ENCODE measurements around the gene ADH5.
"Not testable (repeated sequence)": the region's sequence is repeated elsewhere in the genome, so short reads cannot be mapped to it uniquely, and the experiment has no call there.

The ADH5 gene

GRCh38 chr4:99082192-99082591 lies 6.4 kb downstream of the ADH5 start:
- peaks cover 45% of the 10 kb centered on the region for H3K4me1 ChIP-seq (ENCODE audit: control insufficient read depth, insufficient read depth, low read length)
- no peaks in the 10 kb centered on the region for H3K9me3 ChIP-seq (ENCODE audit: control insufficient read depth, low read length)
- no peak overlapping the region for H3K9ac ChIP-seq (ENCODE audit: low read length)
- H3K27me3 ChIP-seq (replicated peaks; ENCODE audit: control insufficient read depth, insufficient read depth, low read length): no peaks in the 10 kb centered on the region
- H3K36me3 ChIP-seq (ENCODE audit: control insufficient read depth, insufficient read depth, low read length, severe bottlenecking): peaks cover 90% of the 10 kb centered on the region
- no peak overlapping the region for H3K4me3 ChIP-seq (ENCODE audit: low read length)
- no peak for DNase-seq (ENCODE audit: low read depth)

GRCh38 chr4:99080869-99081268 lies 7.7 kb downstream of the ADH5 start:
- DNase-seq (ENCODE audit: low read depth): not testable (repeated sequence)
- peaks cover 100% of the 10 kb centered on the region for H3K36me3 ChIP-seq (ENCODE audit: control insufficient read depth, insufficient read depth, low read length, severe bottlenecking)

GRCh38 chr4:99079625-99080295 lies 8.8 kb downstream of the ADH5 start:
- H3K9ac ChIP-seq (ENCODE audit: low read length): no peak overlapping the region
- no peaks in the 10 kb centered on the region for H3K9me3 ChIP-seq (ENCODE audit: control insufficient read depth, low read length)
- H3K36me3 ChIP-seq (ENCODE audit: control insufficient read depth, insufficient read depth, low read length, severe bottlenecking): peaks cover 100% of the 10 kb centered on the region
- H3K27me3 ChIP-seq (replicated peaks; ENCODE audit: control insufficient read depth, insufficient read depth, low read length): no peaks in the 10 kb centered on the region
- peaks cover 26% of the 10 kb centered on the region for H3K4me1 ChIP-seq (ENCODE audit: control insufficient read depth, insufficient read depth, low read length)
- DNase-seq (ENCODE audit: low read depth): no peak
- H3K4me3 ChIP-seq (ENCODE audit: low read length): no peak overlapping the region

More at GRCh38 chr4:99080869-99081268, 7.7 kb downstream of the ADH5 start:
- H3K9ac ChIP-seq (ENCODE audit: low read length); H3K27me3 ChIP-seq (replicated peaks; ENCODE audit: control insufficient read depth, insufficient read depth, low read length); H3K4me3 ChIP-seq (ENCODE audit: low read length); H3K9me3 ChIP-seq (ENCODE audit: control insufficient read depth, low read length): not testable (repeated sequence)
- peaks cover 34% of the 10 kb centered on the region for H3K4me1 ChIP-seq (ENCODE audit: control insufficient read depth, insufficient read depth, low read length)

- no peak for DNase-seq (ENCODE audit: low read depth)
- H3K27me3 ChIP-seq (replicated peaks; ENCODE audit: control insufficient read depth, insufficient read depth, low read length): no peaks in the 10 kb centered on the region
- H3K4me1 ChIP-seq (ENCODE audit: control insufficient read depth, insufficient read depth, low read length): peaks cover 26% of the 10 kb centered on the region
- no peaks in the 10 kb centered on the region for H3K9me3 ChIP-seq (ENCODE audit: control insufficient read depth, low read length)
- no peak overlapping the region for H3K9ac ChIP-seq (ENCODE audit: low read length)
- peaks cover 100% of the 10 kb centered on the region for H3K36me3 ChIP-seq (ENCODE audit: control insufficient read depth, insufficient read depth, low read length, severe bottlenecking)
- no peak overlapping the region for H3K4me3 ChIP-seq (ENCODE audit: low read length)
Measured at GRCh38 chr4:99078931-99079624, 9.5 kb downstream of the ADH5 start.

- H3K36me3 ChIP-seq (ENCODE audit: control insufficient read depth, insufficient read depth, low read length, severe bottlenecking): peaks cover 100% of the 10 kb centered on the region
- H3K9ac ChIP-seq (ENCODE audit: low read length): no peak overlapping the region
- no peaks in the 10 kb centered on the region for H3K27me3 ChIP-seq (replicated peaks; ENCODE audit: control insufficient read depth, insufficient read depth, low read length)
- H3K9me3 ChIP-seq (ENCODE audit: control insufficient read depth, low read length): no peaks in the 10 kb centered on the region
- DNase-seq (ENCODE audit: low read depth): no peak
- no peak overlapping the region for H3K4me3 ChIP-seq (ENCODE audit: low read length)
- peaks cover 29% of the 10 kb centered on the region for H3K4me1 ChIP-seq (ENCODE audit: control insufficient read depth, insufficient read depth, low read length)
Measured at GRCh38 chr4:99078336-99078735, 10.3 kb downstream of the ADH5 start.

- H3K4me3 ChIP-seq (ENCODE audit: low read length): no peak overlapping the region
- no peak overlapping the region for H3K9ac ChIP-seq (ENCODE audit: low read length)
- peaks cover 100% of the 10 kb centered on the region for H3K36me3 ChIP-seq (ENCODE audit: control insufficient read depth, insufficient read depth, low read length, severe bottlenecking)
- H3K27me3 ChIP-seq (replicated peaks; ENCODE audit: control insufficient read depth, insufficient read depth, low read length): no peaks in the 10 kb centered on the region
- H3K9me3 ChIP-seq (ENCODE audit: control insufficient read depth, low read length): no peaks in the 10 kb centered on the region
- no peak for DNase-seq (ENCODE audit: low read depth)
- H3K4me1 ChIP-seq (ENCODE audit: control insufficient read depth, insufficient read depth, low read length): peaks cover 29% of the 10 kb centered on the region
Measured at GRCh38 chr4:99077177-99077576, 11.4 kb downstream of the ADH5 start.

- no peak overlapping the region for H3K9ac ChIP-seq (ENCODE audit: low read length)
Measured at GRCh38 chr4:99076292-99076976, 12.2 kb downstream of the ADH5 start.

GRCh38 chr4:99074816-99075215 lies 13.8 kb downstream of the ADH5 start:
- Histone ChIP-seq H3K36me3 (ENCODE audit: control insufficient read depth, insufficient read depth, low read length, severe bottlenecking) (peaks cover 100% of the 10 kb centered on the region), H3K4me3 (ENCODE audit: low read length) (no peak overlapping the region), H3K9me3 (ENCODE audit: control insufficient read depth, low read length) (no peaks in the 10 kb centered on the region), H3K27me3 (replicated peaks; ENCODE audit: control insufficient read depth, insufficient read depth, low read length) (no peaks in the 10 kb centered on the region), H3K4me1 (ENCODE audit: control insufficient read depth, insufficient read depth, low read length) (peaks cover 20% of the 10 kb centered on the region), H3K9ac (ENCODE audit: low read length) (no peak overlapping the region)
- DNase-seq (ENCODE audit: low read depth): no peak

More at GRCh38 chr4:99076292-99076976, 12.2 kb downstream of the ADH5 start:
- H3K36me3 ChIP-seq (ENCODE audit: control insufficient read depth, insufficient read depth, low read length, severe bottlenecking): peaks cover 100% of the 10 kb centered on the region
- H3K27me3 ChIP-seq (replicated peaks; ENCODE audit: control insufficient read depth, insufficient read depth, low read length): no peaks in the 10 kb centered on the region
- H3K4me3 ChIP-seq (ENCODE audit: low read length): no peak overlapping the region
- no peak for DNase-seq (ENCODE audit: low read depth)
- peaks cover 27% of the 10 kb centered on the region for H3K4me1 ChIP-seq (ENCODE audit: control insufficient read depth, insufficient read depth, low read length)
- no peaks in the 10 kb centered on the region for H3K9me3 ChIP-seq (ENCODE audit: control insufficient read depth, low read length)

GRCh38 chr4:99071159-99071558 lies 17.4 kb downstream of the ADH5 start:
- Histone ChIP-seq H3K4me1 (ENCODE audit: control insufficient read depth, insufficient read depth, low read length) (peaks cover 15% of the 10 kb centered on the region), H3K27me3 (replicated peaks; ENCODE audit: control insufficient read depth, insufficient read depth, low read length) (no peaks in the 10 kb centered on the region), H3K36me3 (ENCODE audit: control insufficient read depth, insufficient read depth, low read length, severe bottlenecking) (peaks cover 89% of the 10 kb centered on the region), H3K9me3 (ENCODE audit: control insufficient read depth, low read length) (no peaks in the 10 kb centered on the region), H3K4me3 (ENCODE audit: low read length) (no peak overlapping the region), H3K9ac (ENCODE audit: low read length) (no peak overlapping the region)
- no peak for DNase-seq (ENCODE audit: low read depth)

- Histone ChIP-seq H3K9ac (ENCODE audit: low read length) (no peak overlapping the region), H3K36me3 (ENCODE audit: control insufficient read depth, insufficient read depth, low read length, severe bottlenecking) (peaks cover 56% of the 10 kb centered on the region), H3K9me3 (ENCODE audit: control insufficient read depth, low read length) (no peaks in the 10 kb centered on the region), H3K27me3 (replicated peaks; ENCODE audit: control insufficient read depth, insufficient read depth, low read length) (no peaks in the 10 kb centered on the region), H3K4me3 (ENCODE audit: low read length) (no peak overlapping the region), H3K4me1 (ENCODE audit: control insufficient read depth, insufficient read depth, low read length) (peaks cover 2% of the 10 kb centered on the region)
- no peak for DNase-seq (ENCODE audit: low read depth)
Measured at GRCh38 chr4:99067617-99068016, 21.0 kb downstream of the ADH5 start.

- H3K9me3 ChIP-seq (ENCODE audit: control insufficient read depth, low read length); H3K27me3 ChIP-seq (replicated peaks; ENCODE audit: control insufficient read depth, insufficient read depth, low read length); H3K4me3 ChIP-seq (ENCODE audit: low read length); H3K9ac ChIP-seq (ENCODE audit: low read length); DNase-seq (ENCODE audit: low read depth): not testable (repeated sequence)
- H3K36me3 ChIP-seq (ENCODE audit: control insufficient read depth, insufficient read depth, low read length, severe bottlenecking): peaks cover 43% of the 10 kb centered on the region
- H3K4me1 ChIP-seq (ENCODE audit: control insufficient read depth, insufficient read depth, low read length): peaks cover 16% of the 10 kb centered on the region
Measured at GRCh38 chr4:99065521-99065920, 23.1 kb downstream of the ADH5 start.

Measured in adipocyte (in vitro differentiated cells).